IMR-90 (cell line): ENCODE results near the gene IL17C. TPM values are rescaled to one million over a fixed set of nuclear protein-coding genes. Genes with fewer than 3 reads are reported as not detected.

Experiments
- ATAC-seq: fragments of 200-7000 bp; cut with Tn5 transposase; 2 replicates; pipeline ENCODE4 v1.9.1; 2020; ENCODE audit warnings: low read depth, mild to moderate bottlenecking, moderate library complexity
- BruUV-seq: library from RNA; stranded (reverse); fragments of 400-500 nt; replicated peaks from 2 replicates; lab custom pipeline; 2021; lab: Mats Ljungman, UMichigan
- CTCF ChIA-PET: fragments of 300-600 bp; formaldehyde crosslinking; extraction: SDS; loops from one replicate; lab custom pipeline; 2021; ENCODE audit warnings: antibody characterized with exemption; lab: Yijun Ruan, JAX
- POLR2A ChIA-PET: fragments of 300-600 bp; sonication (Branson Sonifier 250); formaldehyde crosslinking; loops from one replicate; lab custom pipeline; 2022; ENCODE audit warnings: antibody characterized with exemption; ENCODE audit not compliant: unreplicated experiment; lab: Charles Lee
- DNase-seq: peaks from one replicate; pipeline ENCODE4 v3.0.0; 2013
- H2AFZ ChIP-seq: replicated peaks from 2 replicates; pipeline ENCODE3; 2013; ENCODE audit warnings: low read length, mild to moderate bottlenecking; ENCODE audit not compliant: poor library complexity
- H2AK5ac ChIP-seq: 2 replicates; pipeline ENCODE4 v1.6.1; 2013; ENCODE audit warnings: low read depth, low read length, inconsistent platforms
- H2AK9ac ChIP-seq: replicated peaks from 2 replicates; pipeline ENCODE3; 2013; ENCODE audit warnings: mild to moderate bottlenecking, low read depth, low read length, moderate library complexity; ENCODE audit not compliant: poor library complexity
- H2BK120ac ChIP-seq: 2 replicates; pipeline ENCODE4 v1.6.1; 2013; ENCODE audit warnings: low read depth, low read length, inconsistent platforms
- H2BK15ac ChIP-seq: 3 replicates; pipeline ENCODE4 v1.6.1; 2013; ENCODE audit warnings: low read depth, low read length, inconsistent platforms
- H2BK20ac ChIP-seq: 2 replicates; pipeline ENCODE4 v1.6.1; 2013; ENCODE audit warnings: low read depth, mild to moderate bottlenecking, inconsistent platforms, low read length, moderate library complexity
- H2BK5ac ChIP-seq: 2 replicates; pipeline ENCODE4 v1.6.1; 2013; ENCODE audit warnings: mild to moderate bottlenecking, low read depth, low read length, inconsistent platforms; ENCODE audit not compliant: poor library complexity, severe bottlenecking
- H3K14ac ChIP-seq: replicated peaks from 2 replicates; pipeline ENCODE4 v1.6.1; 2013; ENCODE audit warnings: low read depth, low read length, inconsistent platforms
- H3K18ac ChIP-seq: 2 replicates; pipeline ENCODE4 v1.6.1; 2013; ENCODE audit warnings: low read depth, low read length, control low read depth
- H3K23ac ChIP-seq: 2 replicates; pipeline ENCODE4 v1.6.1; 2013; ENCODE audit warnings: low read depth, low read length, inconsistent platforms
- H3K27ac ChIP-seq: 2 replicates; pipeline ENCODE4 v1.5.1; 2013; ENCODE audit warnings: mild to moderate bottlenecking, control low read depth, low read length; ENCODE audit not compliant: insufficient read depth
- H3K27me3 ChIP-seq: 2 replicates; pipeline ENCODE4 v1.6.1; 2013; ENCODE audit warnings: low read length; ENCODE audit not compliant: control insufficient read depth, insufficient read depth
- H3K36me3 ChIP-seq: 2 replicates; pipeline ENCODE4 v1.6.1; 2013; ENCODE audit warnings: low read length, mixed read lengths; ENCODE audit not compliant: control insufficient read depth, insufficient read depth
- H3K4ac ChIP-seq: 2 replicates; pipeline ENCODE4 v1.6.1; 2013; ENCODE audit warnings: low read depth, low read length, inconsistent platforms
- H3K4me1 ChIP-seq: 2 replicates; pipeline ENCODE4 v1.6.1; 2013; ENCODE audit warnings: low read length, mixed read lengths; ENCODE audit not compliant: control insufficient read depth, insufficient read depth
- H3K4me2 ChIP-seq: 2 replicates; pipeline ENCODE4 v1.6.1; 2013; ENCODE audit warnings: low read depth, mild to moderate bottlenecking, control low read depth, low read length, moderate library complexity
- H3K4me3 ChIP-seq: 2 replicates; pipeline ENCODE4 v1.5.1; 2013; ENCODE audit warnings: low read depth, mild to moderate bottlenecking, control low read depth, low read length, moderate library complexity; ENCODE audit not compliant: insufficient read depth
- H3K56ac ChIP-seq: 2 replicates; pipeline ENCODE4 v1.6.1; 2013; ENCODE audit warnings: low read length, inconsistent platforms; ENCODE audit not compliant: insufficient read depth; ENCODE audit errors: extremely low read depth
- H3K79me1 ChIP-seq, 2 experiments: 2 replicates each; pipeline ENCODE4 v1.6.1; 2013; ENCODE audit warnings: low read length in 2 of 2, inconsistent platforms in 1 of 2, low read depth in 1 of 2
- H3K9ac ChIP-seq: 2 replicates; pipeline ENCODE4 v1.6.1; 2013; ENCODE audit warnings: low read depth, low read length, control low read depth
- H3K9me1 ChIP-seq: 2 replicates; pipeline ENCODE4 v1.6.1; 2013; ENCODE audit warnings: low read length, inconsistent platforms; ENCODE audit not compliant: insufficient read depth
- H3K9me3 ChIP-seq: 2 replicates; pipeline ENCODE4 v1.6.1; 2013; ENCODE audit warnings: low read length; ENCODE audit not compliant: control insufficient read depth, insufficient read depth
- H4K20me1 ChIP-seq: 2 replicates; pipeline ENCODE4 v1.6.1; 2013; ENCODE audit warnings: low read length, inconsistent platforms; ENCODE audit not compliant: insufficient read depth
- H4K5ac ChIP-seq: 2 replicates; pipeline ENCODE4 v1.6.1; 2013; ENCODE audit warnings: mild to moderate bottlenecking, low read depth, low read length, control low read depth
- H4K8ac ChIP-seq, 2 experiments: 2 replicates each; pipeline ENCODE4 v1.6.1; 2013; ENCODE audit warnings: low read depth in 2 of 2, low read length in 2 of 2, control low read depth in 1 of 2, inconsistent platforms in 1 of 2
- H4K91ac ChIP-seq: 2 replicates; pipeline ENCODE4 v1.6.1; 2013; ENCODE audit warnings: low read depth, low read length, inconsistent platforms; ENCODE audit not compliant: insufficient read depth
- CHD1 ChIP-seq: IDR thresholded peaks from 2 replicates; pipeline ENCODE4 v1.6.1; 2012; ENCODE audit warnings: low read depth, low read length, improper control_type of control experiment
- MAFK ChIP-seq: IDR thresholded peaks from 2 replicates; pipeline ENCODE4 v1.6.1; 2012; ENCODE audit warnings: low read depth, low read length, improper control_type of control experiment
- MXI1 ChIP-seq: IDR thresholded peaks from 2 replicates; pipeline ENCODE4 v1.6.1; 2012; ENCODE audit warnings: low read depth, mild to moderate bottlenecking, low read length, moderate library complexity, borderline replicate concordance
- WGBS, 2 experiments: methylation state at CpG; one replicate each; pipeline versions ENCODE4 v1.1.5 to v1.1.7; 2013; ENCODE audit warnings: missing lambda C conversion rate in 2 of 2; ENCODE audit not compliant: insufficient read length in 1 of 2; ENCODE audit errors: extremely low coverage in 2 of 2; 5-methylcytosine and 5-hydroxymethylcytosine counted together
- dilution Hi-C: fragments of 300-500 bp; cut with HindIII; formaldehyde crosslinking; loops from one replicate; pipeline ENCODE4 v1.14.3; 2018; ENCODE audit warnings: low sequenced_read_pairs; ENCODE audit not compliant: unreplicated experiment
- in situ Hi-C: fragments of 300-500 bp; cut with MboI; formaldehyde crosslinking; loops from 3 replicates; pipeline ENCODE4 v1.14.3; 2019; ENCODE audit warnings: low sequenced_read_pairs, inconsistent platforms, mixed read lengths
- intact Hi-C: fragments of 100-400 bp; cut with micrococcal nuclease; formaldehyde crosslinking; loops from 2 replicates; pipeline ENCODE4 v1.10.0; 2022
- polyA plus RNA-seq, 3 experiments: library from polyadenylated mRNA; depleted of rRNA; stranded (reverse); fragments of >200 nt; gene quantifications; 2 replicates each; pipeline ENCODE4 v1.2.3, GENCODE V29; 2012; ENCODE audit warnings: low replicate concordance in 1 of 3
- total RNA-seq: library from RNA; depleted of rRNA; stranded (reverse); fragments of >200 nt; gene quantifications from 2 replicates; pipeline ENCODE4 v1.2.3, GENCODE V29; 2012

IL17C gene
- total and polyA plus RNA-seq, 2 of the 4 experiments (the other 2 are of a cell fraction), result 0.09 TPM; not detected in 1

- no TSS peak for BruUV-seq
- CTCF ChIA-PET, result no interaction called here
- POLR2A ChIA-PET, result no interaction called here
- H2BK20ac ChIP-seq, result no peak overlapping the region
- H4K91ac ChIP-seq, result no peak overlapping the region
- H3K4me1 ChIP-seq, result no peaks in the 10 kb centered on the region
- H4K5ac ChIP-seq, result no peak overlapping the region
- H3K18ac ChIP-seq, result no peak overlapping the region
- no peaks in the 10 kb centered on the region for H3K27me3 ChIP-seq
- H3K27ac ChIP-seq, result no peak overlapping the region
- H3K79me1 ChIP-seq, result peaks cover 14 to 59% of the 10 kb centered on the region in 2 experiments
- H3K4me3 ChIP-seq, result no peak overlapping the region
- dilution Hi-C loops, result no loop called here
- no peaks in the 10 kb centered on the region for H3K9me3 ChIP-seq
- H2AK9ac ChIP-seq, result no peak overlapping the region
- no peak overlapping the region for H2BK15ac ChIP-seq
- H4K8ac ChIP-seq, result no peak overlapping the region
- H2BK5ac ChIP-seq, result no peak overlapping the region
- no peak overlapping the region for H3K9ac ChIP-seq
- no peak overlapping the region for H3K4me2 ChIP-seq
- no peak overlapping the region for H2BK120ac ChIP-seq
- no peak overlapping the region for H2AFZ ChIP-seq
- peaks cover 3% of the 10 kb centered on the region; the same call in 1 of the 2 replicates for H3K9me1 ChIP-seq
- WGBS, 2 experiments, result 100% methylated on average over 1 of the region's 6 CpGs; no CpG with 5 or more reads in 1 of the 2 experiments
- H4K20me1 ChIP-seq, result peaks cover 28% of the 10 kb centered on the region
- H3K36me3 ChIP-seq, result peaks cover 35% of the 10 kb centered on the region
- no peak overlapping the region for H3K56ac ChIP-seq
- in situ Hi-C loops, result no loop called here
- no peak overlapping the region for H3K14ac ChIP-seq
- no peak for DNase-seq
- no peak overlapping the region for H3K4ac ChIP-seq
- TF ChIP-seq MAFK (no peak), CHD1 (no peak), MXI1 (no peak)
- no peak overlapping the region for H2AK5ac ChIP-seq
- ATAC-seq, result no peak
- intact Hi-C loops, result no loop called here
- H3K23ac ChIP-seq, result no peak overlapping the region
Measured at GRCh38 chr16:88593910-88594309, 44.5 kb upstream of the IL17C start.
